Non-pigmented ciliary epithelial cell (primary cell): Measurements from ENCODE around the gene SLC25A24.
"Not testable (repeated sequence)": the region's sequence is repeated elsewhere in the genome, so short reads cannot be mapped to it uniquely, and the experiment has no call there.

Experiments
- DNase-seq: peaks from one replicate; pipeline ENCODE4 v3.0.0-alpha.2; 2010; ENCODE audit warnings: low read depth

The SLC25A24 gene

GRCh38 chr1:108199781-108200686 is at the start of gene SLC25A24:
SLC25A24 (minus strand) TSS chr1:108200343; CDS start chr1:108200138, 205 bp downstream.
- no peak for DNase-seq

- DNase-seq, result not testable (repeated sequence)
These were observed 43.8 kb upstream of the SLC25A24 start, which contains the start of gene NBPF4 for GRCh38 chr1:108243976-108244375. NBPF4 (minus strand) TSS chr1:108244076; CDS start chr1:108243761, 315 bp downstream.

- not testable (repeated sequence) for DNase-seq
These were observed 39.3 kb upstream of the SLC25A24 start for GRCh38 chr1:108239426-108239825.

- not testable (repeated sequence) for DNase-seq
These were observed 35.2 kb upstream of the SLC25A24 start for GRCh38 chr1:108235308-108235707.

- DNase-seq, result not testable (repeated sequence)
These were observed 32.0 kb upstream of the SLC25A24 start for GRCh38 chr1:108232183-108232582.

GRCh38 chr1:108229976-108230375 is 29.8 kb upstream of the SLC25A24 start:
- not testable (repeated sequence) for DNase-seq

- not testable (repeated sequence) for DNase-seq
These were observed 27.6 kb upstream of the SLC25A24 start for GRCh38 chr1:108227772-108228171.

- DNase-seq, result not testable (repeated sequence)
These were observed 26.7 kb upstream of the SLC25A24 start for GRCh38 chr1:108226855-108227254.

- not testable (repeated sequence) for DNase-seq
These were observed 23.1 kb upstream of the SLC25A24 start for GRCh38 chr1:108223226-108223625.

GRCh38 chr1:108217515-108218174 is 17.5 kb upstream of the SLC25A24 start:
- not testable (repeated sequence) for DNase-seq

- not testable (repeated sequence) for DNase-seq
These were observed 16.9 kb upstream of the SLC25A24 start for GRCh38 chr1:108217007-108217406.

- not testable (repeated sequence) for DNase-seq
These were observed 16.1 kb upstream of the SLC25A24 start for GRCh38 chr1:108216028-108216890.

GRCh38 chr1:108214641-108215465 is 14.7 kb upstream of the SLC25A24 start:
- DNase-seq, result not testable (repeated sequence)

- DNase-seq, result no peak
These were observed 10.9 kb upstream of the SLC25A24 start for GRCh38 chr1:108211014-108211413.

- DNase-seq, result no peak
These were observed 9.4 kb upstream of the SLC25A24 start for GRCh38 chr1:108209456-108210108.

- DNase-seq, result no peak
These were observed 8.7 kb upstream of the SLC25A24 start for GRCh38 chr1:108208724-108209446.

GRCh38 chr1:108203582-108203981 is 3.4 kb upstream of the SLC25A24 start:
- not testable (repeated sequence) for DNase-seq

- DNase-seq, result no peak
These were observed 1.5 kb upstream of the SLC25A24 start for GRCh38 chr1:108201687-108202086.

GRCh38 chr1:108200687-108201051 is 526 bp upstream of the SLC25A24 start:
- DNase-seq, result no peak

GRCh38 chr1:108199201-108199691 is 897 bp downstream of the SLC25A24 start:
- no peak for DNase-seq
